Liver (tissue), 9 donors: ENCODE results near the gene DCUN1D1. TPM values are rescaled to one million over a fixed set of nuclear protein-coding genes. Genes with fewer than 3 reads are reported as not detected.

Source experiments
- DNase-seq: peaks from one replicate; pipeline ENCODE4 v3.0.0-alpha.2; 2017; ENCODE audit warnings: low spot score
- H3K27ac ChIP-seq, 2 donors: one replicate each; pipeline ENCODE4 v1.7.0; 2013; ENCODE audit warnings: inconsistent platforms in 2 of 2, low read length in 2 of 2, control low read depth in 1 of 2, low read depth in 1 of 2, mild to moderate bottlenecking in 1 of 2
- H3K27me3 ChIP-seq, 4 donors: one replicate each; pipeline versions ENCODE4 v1.6.1 to v1.7.0; 2013; ENCODE audit warnings: low read length in 3 of 4, inconsistent platforms in 1 of 4, mild to moderate bottlenecking in 1 of 4, moderate library complexity in 1 of 4; ENCODE audit not compliant: control insufficient read depth in 4 of 4, insufficient read depth in 4 of 4
- H3K36me3 ChIP-seq, 4 donors: one replicate each; pipeline versions ENCODE4 v1.6.1 to v1.7.0; 2013; ENCODE audit warnings: low read length in 3 of 4, mild to moderate bottlenecking in 3 of 4, low read depth in 1 of 4, moderate library complexity in 1 of 4; ENCODE audit not compliant: control insufficient read depth in 4 of 4, insufficient read depth in 3 of 4
- H3K4me1 ChIP-seq, 4 donors: one replicate each; pipeline versions ENCODE4 v1.6.1 to v1.7.0; 2013; ENCODE audit warnings: low read length in 3 of 4, mild to moderate bottlenecking in 3 of 4, moderate library complexity in 1 of 4; ENCODE audit not compliant: control insufficient read depth in 4 of 4, insufficient read depth in 4 of 4
- H3K4me3 ChIP-seq, 3 donors: one replicate each; pipeline versions ENCODE4 v1.6.1 to v1.7.0; 2013; ENCODE audit warnings: low read length in 3 of 3, control low read depth in 1 of 3, low read depth in 1 of 3, mild to moderate bottlenecking in 1 of 3
- H3K9ac ChIP-seq, 2 donors: one replicate each; pipeline ENCODE4 v1.7.0; 2013; ENCODE audit warnings: low read length in 2 of 2, mild to moderate bottlenecking in 2 of 2, moderate library complexity in 2 of 2, control low read depth in 1 of 2, low read depth in 1 of 2
- H3K9me3 ChIP-seq, 4 donors: one replicate each; pipeline versions ENCODE4 v1.6.1 to v1.7.0; 2013; ENCODE audit warnings: low read length in 3 of 4; ENCODE audit not compliant: control insufficient read depth in 4 of 4
- CTCF ChIP-seq: fragments of 150-350 bp; IDR thresholded peaks from 2 replicates; pipeline ENCODE4 v1.5.1; 2017; ENCODE audit warnings: improper control_type of control experiment, low read depth, low read length; ENCODE audit not compliant: missing input control
- EGR1 ChIP-seq, 2 donors: IDR thresholded peaks; 2 replicates each; pipeline ENCODE4 v1.6.1; 2016 to 2018; ENCODE audit warnings: antibody characterized with exemption in 2 of 2, low read depth in 2 of 2
- FOXA1 ChIP-seq: IDR thresholded peaks from 2 replicates; pipeline ENCODE4 v1.6.1; 2016; ENCODE audit warnings: antibody characterized with exemption
- FOXA2 ChIP-seq: IDR thresholded peaks from 2 replicates; pipeline ENCODE4 v1.6.1; 2016; ENCODE audit warnings: antibody characterized with exemption
- GABPA ChIP-seq, 2 donors: IDR thresholded peaks in 1 of 2; conservative IDR thresholded peaks in 1 of 2; 2 replicates each; pipeline ENCODE4 v1.6.1; 2016; ENCODE audit warnings: antibody characterized with exemption in 2 of 2, mild to moderate bottlenecking in 1 of 2, moderate library complexity in 1 of 2
- HNF4A ChIP-seq, 2 donors: conservative IDR thresholded peaks; 2 replicates each; pipeline ENCODE4 v1.6.1; 2016; ENCODE audit warnings: antibody characterized with exemption in 2 of 2, mild to moderate bottlenecking in 2 of 2
- HNF4G ChIP-seq: IDR thresholded peaks from 2 replicates; pipeline ENCODE4 v1.6.1; 2016; ENCODE audit warnings: antibody characterized with exemption
- JUND ChIP-seq, 2 donors: IDR thresholded peaks; 2 replicates each; pipeline ENCODE4 v1.6.1; 2016; ENCODE audit warnings: antibody characterized with exemption in 2 of 2
- NR2F2 ChIP-seq: IDR thresholded peaks from 2 replicates; pipeline ENCODE4 v1.6.1; 2016; ENCODE audit warnings: antibody characterized with exemption
- RAD21 ChIP-seq, 2 donors: IDR thresholded peaks; 2 replicates each; pipeline ENCODE4 v1.6.1; 2016; ENCODE audit warnings: antibody characterized with exemption in 2 of 2, mild to moderate bottlenecking in 2 of 2
- RXRA ChIP-seq, 2 donors: IDR thresholded peaks; 2 replicates each; pipeline ENCODE4 v1.6.1; 2017 to 2018; ENCODE audit warnings: antibody characterized with exemption in 2 of 2, mild to moderate bottlenecking in 1 of 2
- SP1 ChIP-seq: IDR thresholded peaks from 2 replicates; pipeline ENCODE4 v1.6.1; 2018; ENCODE audit warnings: antibody characterized with exemption, mild to moderate bottlenecking
- TAF1 ChIP-seq: conservative IDR thresholded peaks from 2 replicates; pipeline ENCODE4 v1.6.1; 2016; ENCODE audit warnings: antibody characterized with exemption, mild to moderate bottlenecking
- YY1 ChIP-seq: IDR thresholded peaks from 2 replicates; pipeline ENCODE4 v1.6.1; 2016; ENCODE audit warnings: antibody characterized with exemption, mild to moderate bottlenecking
- ZBTB33 ChIP-seq: IDR thresholded peaks from 2 replicates; pipeline ENCODE4 v1.6.1; 2016; ENCODE audit warnings: antibody characterized with exemption
- WGBS: extraction: QIAGEN DNeasy Blood & Tissue Kit; methylation state at CpG from one replicate; pipeline ENCODE4 v1.1.7; 2013; 5-methylcytosine and 5-hydroxymethylcytosine counted together
- polyA plus RNA-seq, 2 donors: library from polyadenylated mRNA; stranded (reverse) in 1 of 2; unstranded in 1 of 2; fragments of 200-250 nt in 1 of 2; fragments of >200 nt in 1 of 2; fragmentation: Nextera tagmentation in 1 of 2; extraction: Ambion mirVana in 1 of 2; gene quantifications; one replicate each; pipeline versions ENCODE4 v1.2.1 to v1.2.3, GENCODE V29; 2013 to 2015
- total RNA-seq, 2 donors: library from RNA; depleted of rRNA; stranded (reverse); fragments of >200 nt; gene quantifications; one replicate each; pipeline ENCODE4 v1.2.3, GENCODE V29; 2014
- TF ChIP-seq, protein P1 (sequence below): IDR thresholded peaks from 2 replicates; pipeline ENCODE4 v1.6.1; 2016; ENCODE audit warnings: antibody characterized with exemption
- TF ChIP-seq, protein P2 (sequence below): IDR thresholded peaks from 2 replicates; pipeline ENCODE4 v1.6.1; 2016; ENCODE audit warnings: antibody characterized with exemption
- TF ChIP-seq, protein P3 (sequence below): IDR thresholded peaks from 2 replicates; pipeline ENCODE4 v1.6.1; 2016; ENCODE audit warnings: antibody characterized with exemption, mild to moderate bottlenecking
- donor health status: healthy.
- donor health status: healthy.
- donor health status: healthy.
- donor health status: healthy.
- donor health status: healthy.

DCUN1D1 gene
- total and polyA plus RNA-seq, 4 donors = 9.1 to 56.0 (median 23.5) TPM

DNA sequence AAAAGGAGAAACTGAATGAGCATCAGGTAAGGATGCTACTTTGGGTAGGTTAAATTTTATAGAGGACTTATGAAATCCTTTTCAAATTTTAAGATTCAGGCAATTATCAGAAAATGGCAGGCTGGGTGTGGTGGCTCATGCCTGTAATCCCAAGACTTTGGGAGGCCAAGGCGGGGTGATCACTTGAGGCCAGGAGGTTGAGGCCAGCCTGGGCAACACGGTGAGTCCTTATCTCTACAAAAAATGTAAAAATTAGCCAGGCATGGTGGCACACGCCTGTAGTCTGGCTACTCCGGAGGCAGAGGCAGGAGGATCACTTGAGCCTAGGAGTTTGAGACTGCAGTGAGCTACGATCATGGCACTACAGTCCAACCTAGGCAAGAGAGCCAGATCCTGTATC is 23.1 kb downstream of the DCUN1D1 start:
- 95% methylated on average over 5 of the region's 5 CpGs for WGBS
- H3K27me3 ChIP-seq = no peaks in the 10 kb centered on the region
- H3K4me3 ChIP-seq = no peak overlapping the region
- no peak overlapping the region for H3K27ac ChIP-seq
- peak; percentile 76 for DNase-seq
- H3K9me3 ChIP-seq = no peaks in the 10 kb centered on the region
- peaks cover 2 to 6% (median 6%) of the 10 kb centered on the region in 4 donors for H3K36me3 ChIP-seq
- H3K4me1 ChIP-seq = peaks cover 0 to 16% (median 4%) of the 10 kb centered on the region in 4 donors
- H3K9ac ChIP-seq = no peak overlapping the region
- TF ChIP-seq HNF4G = no peak
- TF ChIP-seq TAF1 = no peak
- TF ChIP-seq JUND (IDR thresholded peaks at IDR 0.05) = no peak
- no peak for TF ChIP-seq SP1
- TF ChIP-seq FOXA2 = no peak
- no peak for TF ChIP-seq NR2F2
- TF ChIP-seq, protein P1, sequence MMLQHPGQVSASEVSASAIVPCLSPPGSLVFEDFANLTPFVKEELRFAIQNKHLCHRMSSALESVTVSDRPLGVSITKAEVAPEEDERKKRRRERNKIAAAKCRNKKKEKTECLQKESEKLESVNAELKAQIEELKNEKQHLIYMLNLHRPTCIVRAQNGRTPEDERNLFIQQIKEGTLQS = no peak
- no peak for TF ChIP-seq RAD21 (IDR thresholded peaks at IDR 0.05)
- TF ChIP-seq FOXA1 = no peak
- TF ChIP-seq HNF4A (conservative IDR thresholded peaks at IDR 0.05) = no peak
- no peak for TF ChIP-seq GABPA (IDR thresholded peaks at IDR 0.05 in 1 of 2, conservative IDR thresholded peaks at IDR 0.05 in 1 of 2)
- TF ChIP-seq, protein P2, sequence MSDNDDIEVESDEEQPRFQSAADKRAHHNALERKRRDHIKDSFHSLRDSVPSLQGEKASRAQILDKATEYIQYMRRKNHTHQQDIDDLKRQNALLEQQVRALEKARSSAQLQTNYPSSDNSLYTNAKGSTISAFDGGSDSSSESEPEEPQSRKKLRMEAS = no peak
- TF ChIP-seq CTCF = no peak
- no peak for TF ChIP-seq ZBTB33
- no peak for TF ChIP-seq YY1
- TF ChIP-seq RXRA (IDR thresholded peaks at IDR 0.05) = no peak
- TF ChIP-seq, protein P3, sequence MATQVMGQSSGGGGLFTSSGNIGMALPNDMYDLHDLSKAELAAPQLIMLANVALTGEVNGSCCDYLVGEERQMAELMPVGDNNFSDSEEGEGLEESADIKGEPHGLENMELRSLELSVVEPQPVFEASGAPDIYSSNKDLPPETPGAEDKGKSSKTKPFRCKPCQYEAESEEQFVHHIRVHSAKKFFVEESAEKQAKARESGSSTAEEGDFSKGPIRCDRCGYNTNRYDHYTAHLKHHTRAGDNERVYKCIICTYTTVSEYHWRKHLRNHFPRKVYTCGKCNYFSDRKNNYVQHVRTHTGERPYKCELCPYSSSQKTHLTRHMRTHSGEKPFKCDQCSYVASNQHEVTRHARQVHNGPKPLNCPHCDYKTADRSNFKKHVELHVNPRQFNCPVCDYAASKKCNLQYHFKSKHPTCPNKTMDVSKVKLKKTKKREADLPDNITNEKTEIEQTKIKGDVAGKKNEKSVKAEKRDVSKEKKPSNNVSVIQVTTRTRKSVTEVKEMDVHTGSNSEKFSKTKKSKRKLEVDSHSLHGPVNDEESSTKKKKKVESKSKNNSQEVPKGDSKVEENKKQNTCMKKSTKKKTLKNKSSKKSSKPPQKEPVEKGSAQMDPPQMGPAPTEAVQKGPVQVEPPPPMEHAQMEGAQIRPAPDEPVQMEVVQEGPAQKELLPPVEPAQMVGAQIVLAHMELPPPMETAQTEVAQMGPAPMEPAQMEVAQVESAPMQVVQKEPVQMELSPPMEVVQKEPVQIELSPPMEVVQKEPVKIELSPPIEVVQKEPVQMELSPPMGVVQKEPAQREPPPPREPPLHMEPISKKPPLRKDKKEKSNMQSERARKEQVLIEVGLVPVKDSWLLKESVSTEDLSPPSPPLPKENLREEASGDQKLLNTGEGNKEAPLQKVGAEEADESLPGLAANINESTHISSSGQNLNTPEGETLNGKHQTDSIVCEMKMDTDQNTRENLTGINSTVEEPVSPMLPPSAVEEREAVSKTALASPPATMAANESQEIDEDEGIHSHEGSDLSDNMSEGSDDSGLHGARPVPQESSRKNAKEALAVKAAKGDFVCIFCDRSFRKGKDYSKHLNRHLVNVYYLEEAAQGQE = no peak
- no peak for TF ChIP-seq EGR1 (IDR thresholded peaks at IDR 0.05; ENCODE audit: low read depth in 2 of 2)
